GM12864 (cell line): Measurements from ENCODE around the gene KCNC3.
"Not testable (repeated sequence)": the region's sequence is repeated elsewhere in the genome, so short reads cannot be mapped to it uniquely, and the experiment has no call there.

ENCODE experiments used
- DNase-seq: peaks from one replicate; pipeline ENCODE4 v3.0.0-alpha.2; 2011; ENCODE audit warnings: low read depth
- H3K4me3 ChIP-seq: 2 replicates; pipeline ENCODE4 v1.5.1; 2011; ENCODE audit warnings: mild to moderate bottlenecking, low read depth, low read length, control low read depth
- CTCF ChIP-seq: IDR thresholded peaks from 2 replicates; pipeline ENCODE4 v1.5.1; 2011; ENCODE audit warnings: low read depth, mild to moderate bottlenecking, moderate library complexity, low read length, control low read depth, inconsistent platforms; ENCODE audit errors: missing control alignments

KCNC3 gene

DNA sequence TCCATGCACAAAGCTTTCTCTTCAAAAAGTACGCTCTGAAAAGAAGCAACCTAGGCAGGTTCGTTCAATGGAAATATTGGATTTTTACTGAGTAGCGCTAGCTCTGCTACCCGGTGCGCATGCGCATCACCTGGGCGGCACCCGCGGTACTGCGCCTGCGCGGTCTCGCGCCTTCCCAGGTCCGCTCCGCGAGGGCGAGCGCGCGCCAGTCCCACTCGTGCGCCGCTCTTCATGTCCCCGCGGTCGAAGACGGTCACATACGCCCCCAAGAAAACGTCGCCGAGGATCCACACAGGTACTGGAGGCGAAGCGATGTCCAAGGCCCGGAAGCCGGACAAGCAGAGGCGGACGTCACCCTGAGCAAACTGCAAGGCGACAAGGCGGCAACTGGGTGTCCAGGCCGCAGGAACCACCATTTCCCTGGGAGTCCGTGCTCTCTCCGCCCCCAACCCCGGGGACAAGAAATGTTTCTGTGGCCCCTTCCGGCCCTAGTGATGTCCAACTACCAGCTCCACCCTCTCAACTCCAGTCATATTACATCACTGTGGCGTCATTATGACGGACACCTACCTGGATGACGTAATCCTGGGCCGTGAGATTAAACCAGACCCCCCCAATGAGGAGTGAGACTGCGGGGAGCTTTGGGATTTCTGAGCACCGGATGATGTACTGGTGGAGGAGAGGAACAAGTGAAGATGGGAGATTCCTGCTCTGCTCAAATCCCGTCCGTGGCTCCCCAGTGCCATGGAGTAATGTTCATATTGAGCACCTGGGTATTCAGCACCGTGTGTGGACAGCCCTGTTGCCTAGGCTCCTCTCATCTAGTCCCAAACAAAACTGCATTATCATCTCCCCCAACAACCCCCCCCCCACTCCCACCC is 4.8 kb upstream of the KCNC3 start:
- no peak for DNase-seq
- peak overlapping the region; percentile 68 for H3K4me3 ChIP-seq
- TF ChIP-seq CTCF = no peak

GRCh38 chr19:50333235-50333736 is 4.1 kb upstream of the KCNC3 start:
- no peak for TF ChIP-seq CTCF

GRCh38 chr19:50332244-50333038 is 3.3 kb upstream of the KCNC3 start:
- peak overlapping the region; percentile 68 for H3K4me3 ChIP-seq
- no peak for TF ChIP-seq CTCF
- no peak for DNase-seq

More at GRCh38 chr19:50333235-50333736, 4.1 kb upstream of the KCNC3 start:
- peak overlapping the region; percentile 68 for H3K4me3 ChIP-seq
- DNase-seq = peak; percentile 97

GRCh38 chr19:50331994-50332243 is 2.7 kb upstream of the KCNC3 start:
- no peak for DNase-seq
- peak overlapping the region; percentile 68 for H3K4me3 ChIP-seq
- no peak for TF ChIP-seq CTCF

GRCh38 chr19:50331221-50331993 is 2.2 kb upstream of the KCNC3 start:
- H3K4me3 ChIP-seq = peak overlapping the region; percentile 68
- no peak for DNase-seq
- no peak for TF ChIP-seq CTCF

- no peak for TF ChIP-seq CTCF
- DNase-seq = no peak
- H3K4me3 ChIP-seq = peak overlapping the region; percentile 70
Measured at GRCh38 chr19:50330365-50331078, 1.3 kb upstream of the KCNC3 start.

DNA sequence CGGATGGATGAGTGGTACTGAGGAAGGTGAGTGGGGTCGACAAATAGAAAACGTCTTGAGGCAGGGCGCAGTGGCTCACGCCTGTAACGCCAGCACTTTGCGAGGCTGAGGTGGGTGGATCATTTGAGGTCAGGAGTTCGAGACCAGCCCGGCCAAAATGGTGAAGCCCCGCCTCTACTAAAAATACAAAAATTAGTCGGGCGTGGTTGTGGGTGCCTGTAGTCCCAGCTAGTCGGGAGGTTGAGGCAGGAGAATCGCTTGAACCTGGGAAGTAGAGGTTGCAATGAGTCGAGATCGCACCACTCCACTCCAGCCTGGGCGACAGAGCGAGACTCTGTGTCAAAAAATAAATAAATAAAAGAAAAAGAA is 733 bp upstream of the KCNC3 start:
- not testable (repeated sequence) for DNase-seq
- peak overlapping the region; percentile 70 for H3K4me3 ChIP-seq
